ENCODE data around the gene DCLK2.

The DCLK2 gene

GRCh38 chr4:150145090-150145945 is 67.1 kb downstream of the DCLK2 start:
- TF ChIP-seq EP300 (IDR thresholded peaks at IDR 0.05; ENCODE audit: borderline replicate concordance) (no peak), TEAD4 (IDR thresholded peaks at IDR 0.05) (no peak), ZBTB7A (IDR thresholded peaks at IDR 0.05; ENCODE audit: low read depth) (no peak), RAD21 (IDR thresholded peaks at IDR 0.05; ENCODE audit: low read depth) (no peak), FOXM1 (IDR thresholded peaks at IDR 0.05; ENCODE audit: borderline replicate concordance, low read depth) (no peak), EGR1 (IDR thresholded peaks at IDR 0.05) (no peak), CREB1 (IDR thresholded peaks at IDR 0.05; ENCODE audit: low read depth) (no peak)

- TF ChIP-seq USF1 (IDR thresholded peaks at IDR 0.05) (no peak), NFIC (IDR thresholded peaks at IDR 0.05) (no peak), CEBPB (IDR thresholded peaks at IDR 0.05) (no peak), EGR1 (IDR thresholded peaks at IDR 0.05) (no peak), TAF1 (IDR thresholded peaks at IDR 0.05; ENCODE audit: low read depth) (no peak), RAD21 (IDR thresholded peaks at IDR 0.05; ENCODE audit: low read depth) (no peak), REST (IDR thresholded peaks at IDR 0.05; ENCODE audit: low read depth) (no peak), EP300 (IDR thresholded peaks at IDR 0.05; ENCODE audit: borderline replicate concordance) (no peak), YY1 (IDR thresholded peaks at IDR 0.05; ENCODE audit: low read depth) (no peak)
These were observed 67.7 kb downstream of the DCLK2 start for GRCh38 chr4:150145946-150146340.

- TF ChIP-seq CREB1 (IDR thresholded peaks at IDR 0.05; ENCODE audit: low read depth) (no peak), TCF12 (IDR thresholded peaks at IDR 0.05; ENCODE audit: low read depth) (no peak), EGR1 (IDR thresholded peaks at IDR 0.05) (no peak), CEBPB (IDR thresholded peaks at IDR 0.05) (no peak), NFIC (IDR thresholded peaks at IDR 0.05) (no peak), ZBTB7A (IDR thresholded peaks at IDR 0.05; ENCODE audit: low read depth) (no peak), FOXM1 (IDR thresholded peaks at IDR 0.05; ENCODE audit: borderline replicate concordance, low read depth) (no peak), MAX (IDR thresholded peaks at IDR 0.05) (no peak), USF1 (IDR thresholded peaks at IDR 0.05) (no peak), TAF1 (IDR thresholded peaks at IDR 0.05; ENCODE audit: low read depth) (no peak), YY1 (IDR thresholded peaks at IDR 0.05; ENCODE audit: low read depth) (no peak), TEAD4 (IDR thresholded peaks at IDR 0.05) (no peak), REST (IDR thresholded peaks at IDR 0.05; ENCODE audit: low read depth) (no peak), RAD21 (IDR thresholded peaks at IDR 0.05; ENCODE audit: low read depth) (no peak), EP300 (IDR thresholded peaks at IDR 0.05; ENCODE audit: borderline replicate concordance) (no peak)
These were observed 71.1 kb downstream of the DCLK2 start for GRCh38 chr4:150149381-150149780.

GRCh38 chr4:150150629-150151062 is 72.4 kb downstream of the DCLK2 start:
- TF ChIP-seq CEBPB (IDR thresholded peaks at IDR 0.05) (no peak), RAD21 (IDR thresholded peaks at IDR 0.05; ENCODE audit: low read depth) (no peak), TAF1 (IDR thresholded peaks at IDR 0.05; ENCODE audit: low read depth) (no peak), EP300 (IDR thresholded peaks at IDR 0.05; ENCODE audit: borderline replicate concordance) (no peak), EGR1 (IDR thresholded peaks at IDR 0.05) (no peak), REST (IDR thresholded peaks at IDR 0.05; ENCODE audit: low read depth) (no peak), ZBTB7A (IDR thresholded peaks at IDR 0.05; ENCODE audit: low read depth) (no peak), USF1 (IDR thresholded peaks at IDR 0.05) (no peak)
